Measurements from ENCODE around the gene HMGCLL1. TPM values are rescaled to one million over a fixed set of nuclear protein-coding genes. Genes with fewer than 3 reads are reported as not detected.

Gene HMGCLL1
- total RNA-seq, 2 donors from 2014 or later = 3.0 to 5.7 TPM

DNA sequence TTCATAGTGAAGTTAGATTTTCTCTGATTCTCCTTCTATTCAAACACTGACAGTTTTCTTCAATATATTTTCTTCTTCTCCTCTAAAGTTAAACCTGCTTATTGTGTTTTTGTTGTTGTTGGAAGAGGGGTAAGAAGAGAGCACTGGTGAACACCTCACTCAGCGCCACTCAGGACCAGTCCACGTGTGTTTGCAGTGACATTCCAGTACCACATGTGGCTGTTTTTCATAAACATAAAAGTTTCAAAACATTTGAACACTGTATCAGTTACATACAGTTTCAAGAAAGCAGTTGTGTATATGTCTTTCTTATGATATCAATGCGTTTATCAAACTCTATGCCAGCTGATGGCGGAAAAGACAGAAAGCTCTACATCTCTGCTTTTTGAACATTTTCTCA is 86.7 kb downstream of the HMGCLL1 start:
- no peaks in the 10 kb centered on the region for H3K9me3 ChIP-seq
- no peaks in the 10 kb centered on the region for H3K4me1 ChIP-seq (replicated peaks)
- DNase-seq (ENCODE audit: low spot score) = no peak
- no peak overlapping the region for H3K4me3 ChIP-seq
- no peaks in the 10 kb centered on the region for H3K36me3 ChIP-seq
- no peak overlapping the region for H3K27ac ChIP-seq
- no peak for TF ChIP-seq CTCF (IDR thresholded peaks at IDR 0.05)
- no peak for TF ChIP-seq POLR2A (IDR thresholded peaks at IDR 0.05)
- TF ChIP-seq POLR2AphosphoS5 (IDR thresholded peaks at IDR 0.05) = no peak
- WGBS = 97% methylated on average over 4 of the region's 4 CpGs
- intact Hi-C loops (cut with DNase I) = no loop called here
- H3K27me3 ChIP-seq (replicated peaks; ENCODE audit: insufficient read depth) = no peaks in the 10 kb centered on the region

- no peaks in the 10 kb centered on the region for H3K27me3 ChIP-seq (replicated peaks; ENCODE audit: insufficient read depth)
- no peak for DNase-seq (ENCODE audit: low spot score)
- no peak overlapping the region for H3K27ac ChIP-seq
- intact Hi-C loops (cut with DNase I) = no loop called here
- no peaks in the 10 kb centered on the region for H3K9me3 ChIP-seq
- H3K4me3 ChIP-seq = no peak overlapping the region
- no peak for TF ChIP-seq CTCF (IDR thresholded peaks at IDR 0.05)
- no peak for TF ChIP-seq POLR2AphosphoS5 (IDR thresholded peaks at IDR 0.05)
- no peak for TF ChIP-seq POLR2A (IDR thresholded peaks at IDR 0.05)
- no peaks in the 10 kb centered on the region for H3K4me1 ChIP-seq (replicated peaks)
- no peaks in the 10 kb centered on the region for H3K36me3 ChIP-seq
Observed at GRCh38 chr6:55490871-55491270, 88.1 kb downstream of the HMGCLL1 start.

DNA sequence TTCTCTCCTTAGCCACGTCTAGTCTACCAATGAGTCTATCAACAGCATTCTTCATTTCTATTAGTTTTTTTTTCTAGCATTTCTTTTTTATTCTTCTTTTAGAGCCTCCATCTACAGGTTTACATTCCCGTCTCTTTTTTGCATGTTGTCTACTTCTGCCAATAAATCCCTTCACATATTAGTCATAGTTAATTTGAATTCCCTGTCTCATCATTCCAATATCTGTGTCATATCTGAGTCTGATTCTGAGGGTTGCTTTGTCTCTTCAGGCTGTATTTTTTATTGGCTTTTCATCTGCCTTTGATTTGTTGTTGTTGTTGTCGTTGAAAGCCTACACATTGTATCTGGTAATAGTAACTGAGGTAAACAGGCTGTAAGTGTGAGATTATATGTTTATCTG is 104.6 kb downstream of the HMGCLL1 start:
- Histone ChIP-seq H3K27ac (no peak overlapping the region), H3K4me1 (replicated peaks) (no peaks in the 10 kb centered on the region), H3K36me3 (no peaks in the 10 kb centered on the region), H3K4me3 (no peak overlapping the region), H3K27me3 (replicated peaks; ENCODE audit: insufficient read depth) (no peaks in the 10 kb centered on the region), H3K9me3 (no peaks in the 10 kb centered on the region)
- no peak for DNase-seq (ENCODE audit: low spot score)
- 96% methylated on average over 3 of the region's 3 CpGs for WGBS
- TF ChIP-seq POLR2A (IDR thresholded peaks at IDR 0.05) (no peak), CTCF (IDR thresholded peaks at IDR 0.05) (no peak), POLR2AphosphoS5 (IDR thresholded peaks at IDR 0.05) (no peak)
- intact Hi-C loops (cut with DNase I) = no loop called here

- Histone ChIP-seq H3K27ac (no peak overlapping the region), H3K27me3 (replicated peaks; ENCODE audit: insufficient read depth) (no peaks in the 10 kb centered on the region), H3K36me3 (no peaks in the 10 kb centered on the region), H3K9me3 (no peaks in the 10 kb centered on the region), H3K4me1 (replicated peaks) (no peaks in the 10 kb centered on the region), H3K4me3 (no peak overlapping the region)
- 96% methylated on average over 1 of the region's 1 CpG for WGBS
- intact Hi-C loops (cut with DNase I) = no loop called here
- TF ChIP-seq POLR2AphosphoS5 (IDR thresholded peaks at IDR 0.05) (no peak), CTCF (IDR thresholded peaks at IDR 0.05) (no peak), POLR2A (IDR thresholded peaks at IDR 0.05) (no peak)
- no peak for DNase-seq (ENCODE audit: low spot score)
Observed at GRCh38 chr6:55473722-55474121, 105.3 kb downstream of the HMGCLL1 start.

DNA sequence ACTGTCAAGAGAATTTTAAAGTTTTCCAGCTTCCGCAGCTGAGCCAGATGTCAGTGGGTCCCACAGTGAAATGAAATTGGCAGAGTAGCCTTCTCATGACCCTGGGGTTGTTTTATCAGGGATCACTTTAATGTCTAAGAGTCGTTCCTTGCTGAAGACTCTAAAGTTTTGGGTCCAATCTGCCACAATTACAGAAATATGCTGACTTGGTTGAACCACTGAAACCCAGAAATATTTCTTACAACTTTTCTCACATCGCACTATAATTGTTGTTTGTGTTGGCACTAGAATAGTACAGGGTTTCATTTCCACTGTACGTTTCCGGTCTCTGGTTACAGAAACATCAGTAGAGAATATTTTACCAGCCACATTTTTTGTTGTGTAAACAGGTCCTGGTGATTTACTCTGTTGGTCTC is 109.0 kb downstream of the HMGCLL1 start:
- Histone ChIP-seq H3K27ac (no peak overlapping the region), H3K9me3 (no peaks in the 10 kb centered on the region), H3K27me3 (replicated peaks; ENCODE audit: insufficient read depth) (no peaks in the 10 kb centered on the region), H3K4me3 (no peak overlapping the region), H3K4me1 (replicated peaks) (no peaks in the 10 kb centered on the region), H3K36me3 (no peaks in the 10 kb centered on the region)
- intact Hi-C loops (cut with DNase I) = no loop called here
- no peak for DNase-seq (ENCODE audit: low spot score)
- WGBS = 33% methylated on average over 5 of the region's 5 CpGs
- TF ChIP-seq POLR2AphosphoS5 (IDR thresholded peaks at IDR 0.05) = no peak
- no peak for TF ChIP-seq CTCF (IDR thresholded peaks at IDR 0.05)
- TF ChIP-seq POLR2A (IDR thresholded peaks at IDR 0.05) = no peak

Data from prostate gland (tissue), 2 donors.